HG02610 (cell line): ENCODE measurements around the gene AHNAK2.
"Not testable (repeated sequence)": the region's sequence is repeated elsewhere in the genome, so short reads cannot be mapped to it uniquely, and the experiment has no call there.

Experiments used
- ATAC-seq: cut with Tn5 transposase; IDR thresholded peaks from one replicate; pipeline ENCODE4 v1.9.1; 2021; ENCODE audit warnings: mild to moderate bottlenecking, moderate library complexity; ENCODE audit not compliant: unreplicated experiment

The AHNAK2 gene

GRCh38 chr14:104977681-104978653, at the start of gene AHNAK2:
Gene AHNAK2 (minus strand): TSS chr14:104978374. CDS start chr14:104978237, 137 bp downstream.
- no peak for ATAC-seq

DNA sequence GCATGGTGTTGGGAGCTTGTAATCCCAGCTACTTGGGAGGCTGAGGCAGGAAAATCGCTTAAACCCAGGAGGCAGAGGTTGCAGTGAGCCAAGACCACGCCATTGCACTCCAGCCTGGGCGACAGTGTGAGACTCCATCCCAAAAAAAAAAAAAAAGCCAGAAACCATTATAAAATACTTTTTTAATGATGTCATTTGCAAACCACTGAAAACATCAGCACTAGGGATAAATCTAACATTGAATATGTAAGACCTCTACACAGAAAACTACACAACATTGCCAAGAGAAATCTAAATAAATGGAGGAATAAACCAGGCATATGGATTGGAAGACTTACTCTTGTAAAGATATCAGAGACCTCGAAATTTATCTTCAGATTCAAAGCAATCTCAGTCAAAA, 49.5 kb upstream of the AHNAK2 start:
- ATAC-seq = not testable (repeated sequence)

DNA sequence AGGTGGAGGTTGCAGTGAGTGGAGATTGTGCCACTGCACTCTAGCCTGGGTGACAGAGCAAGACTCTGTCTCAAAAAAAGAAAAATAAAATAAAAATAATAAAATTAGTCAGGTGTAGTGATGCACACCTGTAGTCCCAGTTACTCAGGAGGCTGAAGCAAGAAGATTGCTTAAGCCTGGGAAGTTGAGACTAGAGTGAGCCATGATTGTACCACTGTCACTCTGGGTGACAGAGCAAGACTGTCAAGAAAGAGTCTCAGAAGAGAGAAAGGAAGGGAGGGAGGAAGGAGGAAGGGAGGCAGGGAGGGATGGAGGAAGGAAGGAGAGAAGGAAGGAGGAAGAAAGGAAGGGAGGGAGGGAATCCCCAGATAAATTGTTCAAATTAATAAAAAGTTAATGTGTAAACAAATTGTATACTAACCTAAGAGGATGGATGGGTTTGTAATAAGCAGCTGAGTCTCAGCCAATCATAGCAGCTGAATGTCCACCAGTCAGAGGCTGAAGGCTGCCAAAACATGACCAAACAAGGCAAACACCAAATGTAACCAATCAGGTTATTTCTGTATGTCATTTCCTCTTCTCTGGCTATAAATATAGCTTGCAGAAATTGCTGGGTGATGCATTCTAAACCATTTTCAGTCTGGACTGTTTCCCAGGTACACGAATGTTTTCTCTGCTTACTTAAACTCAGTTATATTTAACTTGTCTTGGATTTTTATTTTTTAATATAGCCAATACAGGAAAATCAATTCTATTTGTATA, 48.8 kb upstream of the AHNAK2 start:
- no peak for ATAC-seq

- ATAC-seq = no peak
These were observed 48.0 kb upstream of the AHNAK2 start for GRCh38 chr14:105026033-105026785.

GRCh38 chr14:105025429-105025828, 47.3 kb upstream of the AHNAK2 start:
- ATAC-seq = no peak

DNA sequence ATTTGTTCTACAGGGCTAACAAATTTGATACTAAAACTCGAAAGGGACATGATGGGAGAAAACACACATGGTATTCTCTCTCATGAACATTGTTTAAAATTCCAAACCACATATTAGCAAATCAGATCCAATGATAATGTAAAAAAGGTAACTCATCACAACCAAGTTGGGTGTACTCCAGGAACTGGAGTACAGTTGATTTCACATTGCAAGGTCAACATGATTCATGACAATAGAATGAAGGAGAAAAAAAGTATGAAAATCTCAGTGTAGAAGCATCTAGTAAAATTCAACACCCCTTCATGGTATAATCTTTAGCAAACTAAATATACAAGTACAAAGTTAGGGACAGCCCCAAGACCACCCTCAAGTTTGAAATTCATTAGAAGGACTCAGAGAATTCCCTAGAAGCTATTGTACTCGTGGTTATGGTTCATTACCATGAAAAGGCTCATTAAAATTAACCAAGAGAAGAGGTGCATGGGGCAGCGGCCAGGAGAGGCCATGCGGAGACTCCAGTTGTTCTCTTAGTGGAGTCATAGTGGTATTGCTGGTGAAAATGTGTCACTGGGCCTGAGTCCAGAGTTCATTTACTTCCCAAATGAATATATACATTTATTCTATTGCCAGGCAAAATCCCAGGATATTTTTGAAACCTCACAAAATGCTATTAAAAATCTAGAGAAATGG, 45.8 kb upstream of the AHNAK2 start:
- ATAC-seq = no peak

GRCh38 chr14:105023144-105023543, 45.0 kb upstream of the AHNAK2 start:
- no peak for ATAC-seq

DNA sequence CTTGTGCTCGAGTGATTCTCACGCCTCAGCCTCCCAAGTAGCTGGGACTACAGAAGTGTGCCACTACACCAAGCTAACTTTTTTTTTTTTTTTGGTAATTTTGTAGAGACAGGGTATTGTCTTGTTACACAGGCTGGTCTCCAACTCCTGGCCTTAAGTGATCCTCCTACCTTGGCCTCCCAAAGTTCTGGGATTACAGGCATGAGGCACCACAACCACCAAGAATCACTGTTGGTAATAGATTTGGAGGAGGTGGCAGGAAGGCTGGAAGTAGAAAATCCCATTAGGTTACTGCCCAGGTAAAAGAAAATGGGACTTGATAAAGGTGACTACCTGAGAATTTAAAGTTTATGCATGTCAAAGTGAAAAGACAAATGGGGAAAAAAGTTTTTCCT, 44.1 kb upstream of the AHNAK2 start:
- no peak for ATAC-seq

DNA sequence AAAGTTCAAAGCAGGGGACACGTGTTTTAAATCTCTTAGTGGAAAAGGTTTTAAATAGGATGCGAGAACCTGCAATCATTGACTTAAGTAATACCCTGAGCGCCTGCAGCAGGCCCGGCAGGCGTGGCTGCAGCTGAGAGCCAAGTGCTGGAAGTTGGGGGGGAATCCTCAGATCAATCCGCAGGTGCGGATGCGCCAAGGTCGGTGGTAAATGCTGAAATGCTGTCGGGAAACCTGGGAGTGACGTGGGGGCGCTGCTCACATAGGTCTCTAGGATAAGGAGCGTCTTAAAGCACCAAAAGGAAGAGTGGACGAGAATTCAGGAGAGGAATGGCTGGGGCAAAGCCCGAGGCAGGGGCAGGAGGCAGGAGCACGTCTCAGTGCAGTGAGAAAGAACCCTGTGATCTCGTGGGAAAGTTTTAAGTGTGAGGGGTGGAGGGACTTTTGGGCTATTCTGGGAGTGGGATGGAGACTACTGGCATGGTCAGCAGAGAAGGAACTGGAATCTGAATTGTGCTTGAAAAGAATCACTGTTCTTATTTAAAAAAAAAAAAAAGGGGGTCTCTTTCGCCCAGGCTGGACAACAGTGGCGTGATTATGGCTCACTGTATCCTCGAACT, 43.6 kb upstream of the AHNAK2 start:
- no peak for ATAC-seq

DNA sequence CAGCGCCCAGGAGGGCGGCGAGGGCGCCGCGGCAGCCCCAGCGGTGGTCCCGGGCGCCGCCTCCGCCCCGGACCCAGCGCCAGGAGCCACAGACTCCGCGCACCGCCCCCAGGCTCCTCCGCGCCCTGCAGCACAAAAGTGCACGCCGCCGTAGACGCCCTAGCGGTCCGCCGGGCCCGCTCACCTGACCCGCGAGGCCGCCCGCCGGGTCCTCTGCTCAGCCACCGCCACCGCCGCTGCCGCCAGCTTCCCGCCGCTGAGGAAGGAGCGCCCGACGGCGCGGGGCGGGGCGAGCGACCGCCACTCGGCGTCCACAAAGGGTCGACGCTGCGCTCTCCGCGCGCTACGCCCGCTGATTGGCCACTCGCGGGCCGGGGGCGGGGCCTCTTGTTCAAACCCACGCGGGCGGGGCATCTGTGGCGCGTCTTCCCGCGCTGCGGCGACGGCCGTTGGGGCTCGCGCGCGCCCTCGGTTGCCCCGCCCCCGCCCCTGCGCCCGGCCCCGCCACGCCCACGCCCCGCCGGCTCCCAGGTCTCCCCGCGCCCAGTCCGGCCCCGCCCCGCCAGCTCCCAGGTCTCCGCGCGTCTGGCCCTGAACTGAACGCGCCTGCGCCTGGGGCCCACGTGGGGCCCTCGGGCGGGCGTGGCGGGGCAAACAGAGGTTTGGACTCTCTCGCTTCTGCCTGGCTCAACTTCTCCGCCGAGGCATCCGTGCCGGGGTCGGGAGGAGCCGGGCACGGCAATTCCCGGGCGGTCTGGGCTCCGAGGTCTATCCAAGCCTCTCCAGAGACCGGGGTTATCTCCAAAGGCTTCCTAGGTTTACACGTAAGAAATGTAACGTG, 42.9 kb upstream of the AHNAK2 start, which contains the start of gene CDCA4:
TSS of gene CDCA4 (minus strand) at position 269 of the 841 bp plus-strand sequence. CDS start 9,154 bp downstream, outside the sequence.
- ATAC-seq = peak; percentile 73

GRCh38 chr14:105019861-105020814, 42.0 kb upstream of the AHNAK2 start:
- ATAC-seq = peak; percentile 31

- ATAC-seq = no peak
These were observed 40.2 kb upstream of the AHNAK2 start for GRCh38 chr14:105018414-105018813.

DNA sequence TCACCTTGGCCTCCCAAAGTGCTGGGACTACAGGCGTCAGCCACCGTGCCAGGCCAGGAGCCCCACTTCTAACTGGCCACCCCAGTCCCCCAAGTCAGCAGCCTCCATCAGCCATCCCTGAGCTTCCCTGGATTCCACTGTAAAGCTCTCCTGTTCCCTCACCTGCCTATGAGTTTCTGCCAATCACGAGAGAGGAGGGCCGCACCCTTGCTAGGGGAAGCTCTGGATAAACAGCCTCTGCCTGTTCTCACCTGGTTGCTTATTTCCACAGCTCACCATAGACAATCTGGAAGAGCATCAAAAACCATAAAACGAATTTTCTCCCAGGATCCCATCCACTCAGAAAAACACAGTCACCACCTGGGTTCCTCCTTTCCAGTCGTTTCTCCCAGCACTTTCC, 37.7 kb upstream of the AHNAK2 start:
- no peak for ATAC-seq

GRCh38 chr14:105015242-105015641, 37.1 kb upstream of the AHNAK2 start:
- ATAC-seq = no peak

GRCh38 chr14:105014631-105015030, 36.5 kb upstream of the AHNAK2 start:
- ATAC-seq = no peak

GRCh38 chr14:105014032-105014431, 35.9 kb upstream of the AHNAK2 start:
- ATAC-seq = no peak

- ATAC-seq = no peak
These were observed 35.1 kb upstream of the AHNAK2 start for GRCh38 chr14:105013150-105013785.
